Cerebellar nuclear complex (tissue), 1 donor: ENCODE results near the gene GBE1.

Source experiments
- DNase-seq, 2 experiments: peaks; one replicate each; lab custom pipeline; 2025; lab: John Stamatoyannopoulos, UW

GBE1 gene

DNA sequence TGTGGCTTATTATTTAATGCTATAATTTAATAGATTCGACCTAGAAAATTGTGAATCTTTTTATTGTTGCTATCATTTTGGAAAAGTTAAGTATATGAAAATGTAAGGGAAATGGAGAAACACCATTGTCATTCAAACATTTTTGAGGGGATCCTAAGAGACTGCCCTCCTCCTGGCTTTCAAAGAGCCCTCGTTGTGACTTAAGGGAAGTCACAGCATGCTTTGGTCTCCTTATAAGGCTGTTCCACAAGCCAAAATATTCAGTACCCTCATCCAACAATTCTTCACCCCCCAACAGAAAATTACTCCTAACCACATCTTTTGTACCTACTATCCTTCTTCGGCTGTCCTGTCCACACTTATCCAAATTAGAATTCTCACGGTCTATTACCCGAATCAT, 140.2 kb downstream of the GBE1 start:
- no peak for DNase-seq

DNA sequence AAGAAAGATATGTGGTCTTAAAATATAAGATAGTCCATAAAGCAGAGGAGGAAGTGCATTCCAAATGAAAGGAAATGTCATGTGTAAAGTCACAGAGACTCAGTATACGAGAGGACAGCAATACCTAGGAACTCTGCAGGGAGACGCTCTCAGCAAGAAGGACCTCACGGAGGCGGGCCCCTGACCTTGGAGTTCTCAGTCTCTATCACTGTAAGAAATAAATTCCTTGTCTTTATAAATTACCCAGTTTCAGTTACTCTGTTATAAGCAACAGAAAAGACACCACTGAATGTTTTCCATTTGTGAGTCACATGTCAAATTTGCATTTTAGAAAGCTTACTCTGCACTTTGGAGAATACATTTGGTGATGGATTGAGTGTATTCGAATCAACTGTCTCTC, 140.6 kb downstream of the GBE1 start:
- no peak for DNase-seq

DNA sequence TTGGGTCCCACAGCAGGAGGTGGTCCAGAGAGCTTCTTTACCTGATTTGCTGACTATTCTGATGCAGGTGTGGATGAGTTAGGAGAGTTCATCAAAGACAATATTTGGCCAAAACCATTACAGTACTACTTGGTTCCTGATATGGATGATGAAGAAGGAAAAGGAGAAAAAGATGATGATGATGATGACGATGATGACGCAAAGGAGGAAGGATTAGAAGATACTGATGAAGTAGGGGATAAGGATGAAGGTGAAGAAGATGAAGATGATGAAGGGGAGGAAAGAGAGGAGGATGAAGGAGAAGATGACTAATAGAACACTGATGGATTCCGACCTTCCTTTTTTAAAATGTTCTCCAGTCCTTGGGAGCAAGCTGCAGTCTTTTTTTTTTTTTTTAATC, 148.7 kb downstream of the GBE1 start:
- DNase-seq, result no peak

DNA sequence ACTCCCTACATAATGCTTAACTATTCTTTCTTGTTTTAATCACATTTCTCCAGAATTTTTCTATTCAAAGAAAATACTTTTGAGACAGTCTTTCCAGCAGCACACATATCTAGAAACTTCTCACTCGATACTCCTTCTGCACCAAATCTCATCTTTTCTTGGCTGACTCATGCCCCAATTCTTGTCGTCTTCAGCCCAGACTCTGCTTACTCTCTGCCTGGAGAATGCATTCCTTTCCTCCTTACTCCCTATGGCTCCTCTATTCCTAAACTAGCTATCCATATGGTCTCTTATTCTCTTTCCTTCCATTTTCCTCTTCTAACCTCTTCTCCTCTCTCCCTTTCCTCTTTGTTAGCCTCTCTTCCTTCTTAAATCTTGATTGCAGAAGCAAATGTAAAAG, 158.7 kb downstream of the GBE1 start:
- no peak for DNase-seq

DNA sequence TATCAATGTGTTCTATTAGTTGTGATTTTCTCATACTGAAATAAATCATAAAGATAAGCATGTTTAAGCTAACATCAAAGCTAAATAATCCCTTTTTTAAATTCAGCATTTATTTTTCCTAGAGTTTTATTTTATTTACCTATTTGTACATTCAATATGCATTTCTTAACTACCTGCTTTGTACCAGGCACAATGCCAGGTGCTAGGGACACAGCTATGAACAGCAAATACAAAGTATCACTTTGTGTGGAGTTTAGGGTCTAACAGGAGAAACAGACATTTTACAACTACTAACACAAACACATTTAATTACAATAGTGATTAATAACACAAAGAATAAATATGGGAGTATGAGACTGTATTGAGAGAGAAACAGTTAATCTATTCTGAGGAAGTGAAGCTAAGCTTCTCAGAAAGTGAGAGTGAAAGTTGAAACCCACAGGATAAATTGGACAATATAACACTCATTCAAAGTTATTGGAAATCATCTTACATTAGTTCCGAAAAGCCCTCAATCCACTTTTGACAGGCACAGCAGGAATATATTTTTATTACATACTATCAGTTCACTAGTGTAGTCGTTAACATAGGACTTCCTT, 159.6 kb downstream of the GBE1 start:
- no peak for DNase-seq

DNA sequence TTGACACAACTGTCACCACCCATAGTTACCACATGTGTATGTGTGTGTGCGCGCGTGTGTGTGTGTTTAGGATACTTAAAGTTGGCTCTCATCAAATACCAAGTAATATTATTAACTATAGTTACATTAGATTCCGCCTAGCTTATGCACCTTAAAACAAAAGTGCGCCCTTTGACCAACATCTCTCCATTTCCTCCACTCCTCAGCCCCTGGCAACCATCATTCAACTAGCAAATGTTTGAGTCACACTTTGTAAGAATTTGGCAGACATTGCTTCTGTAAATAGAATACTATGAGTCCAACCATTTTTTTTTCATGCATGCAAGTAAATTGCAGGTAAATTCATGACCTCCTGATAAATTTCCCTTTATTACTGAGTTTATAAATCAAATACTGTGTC, 169.3 kb downstream of the GBE1 start:
- no peak for DNase-seq

DNA sequence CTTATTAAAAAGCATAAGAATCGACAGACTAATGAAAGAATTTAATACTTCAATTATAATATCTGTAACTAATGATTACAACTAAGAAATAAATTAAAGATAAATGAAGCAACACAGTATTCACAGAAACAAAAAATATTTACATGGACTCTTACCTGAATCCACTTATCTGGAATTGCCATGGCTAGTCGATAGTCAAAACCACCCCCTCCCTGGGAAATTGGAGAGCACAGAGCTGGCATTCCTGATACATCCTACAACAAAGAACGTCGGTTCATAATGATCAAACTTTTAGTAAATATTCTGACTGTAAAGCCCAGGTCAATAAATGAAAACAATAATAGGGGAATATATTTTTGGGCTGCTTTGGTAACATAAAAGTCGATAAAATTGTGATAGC, 175.5 kb downstream of the GBE1 start:
- DNase-seq, result no peak

DNA sequence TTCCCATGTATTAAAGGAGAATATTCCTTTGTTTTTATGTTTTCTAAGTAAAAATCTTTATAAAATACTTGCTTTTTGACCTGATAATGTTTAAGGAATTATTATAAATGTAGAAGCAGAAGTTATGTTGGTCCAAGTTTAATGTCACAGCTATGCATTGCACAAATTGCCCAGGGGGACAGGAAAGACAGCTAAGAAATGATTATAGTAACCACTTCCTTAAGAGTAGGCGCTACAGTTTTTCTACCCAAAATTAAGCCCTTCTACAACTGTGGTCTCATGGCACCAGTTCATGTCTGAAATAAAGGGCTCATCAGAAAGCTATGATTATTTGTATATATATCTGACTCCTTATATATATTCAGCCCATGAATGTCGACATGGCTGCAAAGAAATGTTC, 176.4 kb downstream of the GBE1 start:
- no peak for DNase-seq

DNA sequence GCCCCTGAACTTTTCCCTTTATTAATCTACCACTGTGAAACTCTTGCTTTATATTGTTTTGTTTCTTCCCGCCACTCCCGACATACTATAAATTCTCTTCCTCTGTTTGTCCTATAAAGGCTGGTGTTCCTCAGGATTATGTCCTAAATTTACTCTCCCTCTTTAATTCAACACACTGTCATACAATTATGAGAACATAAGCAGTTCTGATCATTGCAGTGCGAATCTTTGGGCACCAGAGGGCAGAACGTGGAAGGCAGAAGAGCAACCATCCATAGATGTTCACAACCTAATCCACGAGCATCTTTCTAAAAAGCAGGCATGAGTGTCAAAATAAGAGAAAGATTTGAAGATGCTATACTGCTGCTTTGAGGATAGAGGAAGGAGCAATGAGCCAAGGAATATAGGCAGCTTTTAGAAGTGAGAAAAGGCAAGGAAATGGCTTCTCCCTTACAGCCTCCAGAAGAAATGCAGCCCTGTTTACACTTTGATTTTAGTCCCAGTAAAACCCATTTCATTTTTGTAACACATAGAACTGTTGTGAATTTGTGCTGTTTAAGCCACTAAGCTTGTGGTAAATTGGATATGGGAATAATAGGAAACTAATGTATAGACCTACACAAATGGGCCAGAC, 179.4 kb downstream of the GBE1 start:
- no peak for DNase-seq

DNA sequence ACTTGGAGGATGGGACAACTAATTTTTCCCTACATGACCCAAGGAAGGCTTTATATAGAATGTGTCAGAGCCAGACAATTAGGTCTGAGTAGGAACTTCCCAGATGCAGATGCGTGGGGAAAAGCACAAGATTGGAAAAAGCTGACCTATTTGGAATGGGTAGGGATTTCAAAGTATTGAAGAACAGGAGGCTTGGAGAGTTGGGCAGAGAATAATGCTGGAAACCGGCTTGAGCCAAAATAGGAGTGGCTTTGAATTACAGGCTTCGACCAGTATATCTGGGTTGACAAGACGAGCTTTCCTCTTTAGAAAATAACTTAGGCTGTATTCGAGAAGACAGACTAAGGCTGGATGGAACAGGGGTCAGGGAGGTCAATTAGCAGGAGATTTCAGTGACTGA, 181.1 kb downstream of the GBE1 start:
- no peak for DNase-seq

DNA sequence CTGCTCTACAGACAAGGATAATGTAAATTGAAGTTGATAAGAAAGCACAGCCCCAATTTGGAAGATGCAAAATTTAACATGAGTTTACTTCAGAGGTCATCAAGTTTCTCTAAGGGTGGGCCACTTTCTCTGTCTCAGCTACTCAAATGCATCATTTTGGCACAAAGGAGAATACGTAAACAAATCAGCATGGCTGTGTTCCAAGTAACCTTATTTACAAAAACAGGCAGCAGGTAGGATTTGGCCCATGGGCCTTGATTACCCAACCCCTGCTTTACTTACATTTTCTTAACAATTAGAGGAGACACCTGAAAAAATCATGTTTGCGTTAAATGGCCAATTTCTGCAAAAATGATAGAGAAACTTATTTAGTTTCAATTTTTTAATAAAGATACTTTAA, 181.7 kb downstream of the GBE1 start:
- no peak for DNase-seq

DNA sequence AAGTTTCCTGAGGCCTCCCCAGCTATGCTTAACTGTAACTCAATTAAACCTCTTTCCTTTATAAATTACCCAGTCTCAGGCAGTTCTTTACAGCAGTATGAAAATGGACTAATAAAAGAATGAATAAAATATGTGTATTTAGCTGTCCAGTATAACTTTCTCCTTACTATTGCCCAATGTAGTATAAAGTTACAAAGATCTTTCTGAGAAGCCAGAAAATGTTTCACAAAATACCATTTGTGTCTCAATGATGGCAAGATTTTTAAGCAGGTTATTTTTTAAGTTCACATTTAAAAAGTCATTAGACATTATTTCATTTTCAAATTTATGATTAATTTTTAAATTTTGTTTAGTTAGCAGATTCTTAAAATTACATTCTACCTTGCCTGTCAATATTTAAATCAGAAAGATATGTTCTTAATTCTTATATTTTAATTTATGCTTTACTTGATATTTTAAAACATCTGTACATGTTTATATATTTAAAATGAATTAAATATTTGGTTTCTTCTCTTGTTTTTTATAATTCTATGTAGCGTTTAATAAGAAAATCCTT, 189.2 kb downstream of the GBE1 start:
- no peak for DNase-seq

DNA sequence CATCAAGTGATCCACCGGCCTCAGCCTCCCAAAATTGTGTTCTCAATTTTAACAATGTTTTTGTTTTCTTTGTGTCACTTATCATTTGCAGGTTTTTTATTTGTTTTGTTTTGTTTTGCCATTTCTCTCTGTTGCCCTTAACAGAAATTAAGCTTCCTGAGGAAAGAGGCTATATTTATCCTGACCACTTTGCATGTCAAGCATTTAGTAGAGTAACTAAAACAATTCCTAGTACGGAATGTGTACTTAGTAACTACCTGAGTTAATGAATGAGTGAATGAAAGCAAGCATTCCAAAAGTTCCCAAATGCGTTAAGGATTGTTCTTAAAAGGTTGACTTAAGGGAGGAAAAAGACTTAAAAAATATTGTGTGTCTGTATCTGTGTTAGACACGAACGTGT, 193.1 kb downstream of the GBE1 start:
- no peak for DNase-seq

DNA sequence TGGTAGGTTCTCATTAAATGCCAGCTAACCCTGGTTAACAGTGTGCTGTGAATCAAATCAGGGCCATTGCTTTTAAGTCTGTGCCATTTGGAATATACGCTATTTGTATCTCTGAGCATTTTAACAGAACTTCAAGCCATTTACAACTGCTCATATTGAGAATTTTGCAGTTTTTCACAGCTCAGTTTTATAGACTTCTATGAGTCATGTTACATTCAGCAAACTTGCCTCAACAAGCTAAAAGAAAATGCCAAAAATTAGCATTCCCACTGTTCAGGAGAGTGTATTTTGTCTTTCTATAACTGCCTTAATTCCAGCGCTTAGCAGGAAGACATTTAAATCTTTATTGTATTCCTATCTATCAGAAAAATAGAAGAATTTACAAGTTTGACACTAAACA, 196.4 kb downstream of the GBE1 start:
- no peak for DNase-seq

DNA sequence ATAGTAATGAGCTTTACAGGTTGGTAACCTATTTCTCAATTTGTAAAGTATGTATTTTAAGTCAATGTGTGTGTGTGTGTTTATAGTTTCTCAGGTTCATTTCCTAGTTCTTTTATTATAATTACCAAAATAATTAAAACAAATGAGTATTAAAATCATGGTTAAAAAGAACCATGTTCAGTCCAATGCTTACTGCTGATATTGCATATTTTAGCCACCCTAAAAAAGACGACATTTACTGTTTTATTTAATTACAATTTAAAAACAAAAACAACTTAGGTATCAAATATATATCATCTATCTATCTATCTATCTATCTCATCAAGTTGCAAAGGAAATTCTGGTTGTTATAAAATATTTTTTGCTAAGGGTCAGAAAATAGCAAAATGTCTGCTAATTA, 203.3 kb downstream of the GBE1 start:
- no peak for DNase-seq

DNA sequence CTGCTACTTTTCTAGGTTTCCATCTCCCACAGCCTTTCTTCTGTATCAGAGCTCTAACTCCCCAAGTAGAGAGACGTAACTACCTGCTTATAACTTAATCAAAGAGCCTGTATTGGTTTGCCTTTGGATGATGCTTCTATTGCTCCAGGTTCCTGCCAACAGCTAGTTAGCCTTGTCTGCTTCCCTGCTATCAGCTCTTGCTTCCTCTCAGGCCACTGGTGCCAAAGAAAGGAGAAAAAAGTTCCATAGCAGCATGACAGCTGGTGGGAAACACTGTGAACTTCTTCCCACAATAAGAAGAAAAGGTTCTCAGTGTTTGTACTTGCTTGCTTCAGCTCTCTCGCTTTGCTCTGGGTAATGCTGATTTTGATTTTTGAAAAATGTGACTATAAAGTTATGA, 206.6 kb downstream of the GBE1 start:
- no peak for DNase-seq

DNA sequence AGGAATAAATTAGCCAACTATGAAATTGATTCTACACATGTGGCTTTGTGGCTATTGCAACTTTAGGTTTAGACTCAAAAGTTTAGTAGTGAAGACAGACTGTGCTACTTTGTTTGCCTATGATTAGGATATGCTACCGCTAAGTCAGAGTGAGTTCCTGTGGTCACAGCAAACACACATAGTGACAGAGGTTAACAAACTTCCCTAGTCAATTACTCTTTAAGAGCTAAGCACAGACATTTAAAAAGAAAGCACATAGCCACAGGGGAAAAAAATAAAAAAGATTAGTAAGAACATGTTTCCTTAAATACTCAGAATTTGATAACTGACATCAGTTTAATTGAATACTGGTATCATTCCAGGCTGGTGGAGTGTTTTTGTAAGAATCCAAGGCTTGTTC, 207.1 kb downstream of the GBE1 start:
- no peak for DNase-seq

DNA sequence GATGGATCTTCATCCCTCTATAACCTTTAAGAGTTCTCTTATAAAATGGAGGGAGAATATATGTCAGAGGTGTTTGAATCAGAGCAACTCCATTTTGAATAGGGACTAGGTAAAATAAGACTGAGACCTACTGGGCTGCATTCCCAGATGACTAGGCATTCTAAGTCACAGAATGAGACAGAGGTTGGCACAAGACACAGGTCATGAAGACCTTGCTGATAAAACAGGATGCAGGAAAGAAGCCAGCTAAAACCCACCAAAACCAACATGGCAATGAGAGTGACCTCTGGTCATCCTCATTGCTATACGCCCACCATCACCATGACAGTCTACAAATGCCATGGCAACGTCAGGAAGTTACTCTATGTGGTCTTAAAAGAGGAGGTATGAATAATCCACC, 211.0 kb downstream of the GBE1 start:
- no peak for DNase-seq

DNA sequence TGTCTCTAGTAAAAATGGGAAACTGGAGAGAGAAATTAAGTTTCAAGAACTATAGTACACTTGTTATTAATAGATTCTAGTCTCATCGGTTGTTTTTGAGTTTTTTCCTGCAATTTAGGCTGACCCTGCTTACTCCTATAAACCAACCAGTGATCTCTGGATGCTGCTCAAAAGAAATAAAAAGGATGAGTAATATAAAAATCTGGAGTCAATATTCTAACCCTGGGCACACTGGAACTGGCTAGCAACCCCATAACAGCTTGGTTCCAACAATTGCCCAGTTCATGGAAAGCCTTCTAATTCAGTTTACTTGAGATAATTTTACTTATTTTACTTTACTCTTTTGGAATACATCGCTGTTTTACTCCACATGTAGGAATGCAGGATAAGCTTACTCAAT, 211.6 kb downstream of the GBE1 start:
- DNase-seq, result no peak

DNA sequence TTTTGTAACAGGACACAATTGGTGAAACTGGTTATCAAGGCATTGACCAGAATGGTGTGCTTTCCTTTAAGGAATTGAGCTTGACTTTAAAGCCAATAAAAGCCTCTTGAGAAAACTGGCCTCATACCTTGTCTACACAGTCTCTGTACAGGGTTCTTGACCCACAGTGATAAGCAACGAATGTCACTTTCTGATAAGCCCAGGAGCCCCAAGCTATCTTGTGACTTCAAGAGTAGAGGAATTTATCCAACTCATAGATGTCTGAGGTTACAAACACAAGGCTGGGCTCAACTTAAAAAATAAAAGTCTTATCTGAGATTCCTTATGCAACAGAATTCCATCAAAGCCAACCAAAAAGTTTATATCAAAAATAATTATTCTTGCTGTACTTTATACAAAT, 212.1 kb downstream of the GBE1 start:
- DNase-seq, result no peak

DNA sequence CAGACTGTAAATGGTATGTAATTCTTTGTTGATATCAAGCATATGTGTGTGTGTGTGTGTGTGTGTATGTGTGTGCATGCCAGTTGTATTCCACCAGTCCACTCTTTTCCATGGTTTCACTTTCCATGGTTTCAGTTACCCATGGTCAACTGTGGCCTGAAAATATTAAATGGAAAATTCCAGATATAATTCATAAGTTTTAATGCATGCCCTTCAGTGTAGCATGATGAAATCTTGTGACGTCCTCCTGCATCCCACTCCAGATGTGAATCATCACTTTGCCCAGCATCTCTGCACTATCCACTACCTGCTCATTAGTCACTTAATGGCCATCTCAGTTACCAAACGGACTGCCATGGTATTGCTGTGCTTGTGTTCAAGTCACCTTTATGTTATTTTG, 215.9 kb downstream of the GBE1 start:
- no peak for DNase-seq

DNA sequence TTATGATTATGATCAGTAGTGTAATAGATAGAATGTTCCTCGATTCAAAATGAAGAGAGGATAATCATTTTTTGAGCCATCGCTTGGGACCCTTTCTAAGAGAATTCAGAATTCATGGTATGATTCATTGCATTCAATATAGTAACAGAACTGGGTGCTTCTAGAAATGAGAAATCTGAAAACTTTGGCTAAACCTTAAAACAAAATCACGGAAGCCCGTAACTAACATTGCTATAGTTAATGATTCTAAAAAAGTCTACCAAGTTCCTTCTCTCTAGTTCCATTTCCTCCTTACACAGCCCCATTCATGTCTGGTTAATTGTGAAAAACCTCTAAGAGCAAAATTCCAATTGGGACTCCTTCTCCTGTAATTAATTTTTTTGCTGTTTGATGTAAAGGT, 217.1 kb downstream of the GBE1 start:
- no peak for DNase-seq

DNA sequence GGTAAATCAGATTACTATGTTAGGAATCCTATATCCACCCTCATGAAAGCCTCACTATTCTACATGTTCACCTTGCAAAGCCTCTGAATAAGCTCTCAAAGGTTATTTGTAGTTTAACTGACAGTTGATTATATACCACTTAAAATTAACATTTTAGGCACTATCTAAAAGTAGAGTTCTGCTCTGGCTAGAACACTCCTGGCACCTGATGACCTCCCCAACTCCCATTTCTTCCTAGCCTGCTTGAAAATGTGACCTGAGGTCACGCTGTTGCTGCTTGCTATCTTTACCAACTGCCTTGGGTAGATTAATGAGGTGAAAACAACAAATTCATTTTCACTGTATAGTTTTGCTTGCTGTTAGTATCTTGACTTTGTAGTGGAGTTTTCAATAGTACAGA, 220.7 kb downstream of the GBE1 start:
- no peak for DNase-seq

DNA sequence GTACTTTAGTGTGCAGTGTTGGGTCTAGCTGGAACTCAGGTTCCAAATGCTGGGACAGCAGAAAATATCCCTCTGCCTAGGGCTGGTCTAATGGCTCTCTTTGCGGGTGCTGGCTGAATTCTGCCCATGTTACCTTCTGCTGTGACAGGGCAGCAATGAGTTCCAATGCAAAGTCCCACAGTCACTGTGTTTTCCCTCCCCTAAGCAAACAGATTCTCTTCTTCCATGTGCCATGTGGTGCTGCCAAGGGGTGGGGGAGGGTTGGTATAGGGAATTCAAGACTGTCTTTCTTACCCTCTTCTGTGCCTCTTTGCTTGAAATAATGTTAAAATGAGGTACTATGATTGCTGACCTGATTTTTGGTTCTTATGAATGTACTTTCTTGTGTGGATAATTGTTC, 229.6 kb downstream of the GBE1 start:
- no peak for DNase-seq
